OCI-LY3 (cell line): ENCODE data around the gene TMEM255B.

Experiments
- H2AFZ ChIP-seq: fragments of 200-600, 300-600 bp; shearing (Covaris generic); 2 replicates; pipeline ENCODE4 v1.6.0; 2014; ENCODE audit warnings: antibody characterized with exemption, low read depth, low read length
- H3K27ac ChIP-seq: fragments of 200-600, 300-600 bp; sonication (generic); 2 replicates; pipeline ENCODE4 v1.5.1; 2014; ENCODE audit warnings: mild to moderate bottlenecking, low read length, moderate library complexity, mixed read lengths
- H3K27me3 ChIP-seq: fragments of 200-600, 300-600 bp; sonication (generic); 2 replicates; pipeline ENCODE4 v1.6.1; 2014; ENCODE audit warnings: low read depth, low read length, mixed read lengths
- H3K36me3 ChIP-seq: fragments of 200-600, 300-600 bp; sonication (generic); replicated peaks from 2 replicates; pipeline ENCODE3; 2014; ENCODE audit warnings: low read depth, low read length, mixed read lengths
- H3K4me1 ChIP-seq: fragments of 300-600, 200-600 bp; sonication (generic); 2 replicates; pipeline ENCODE4 v1.6.1; 2014; ENCODE audit warnings: low read length, mixed read lengths
- H3K4me2 ChIP-seq: fragments of 200-600, 300-600 bp; sonication (generic); 2 replicates; pipeline ENCODE4 v1.6.1; 2014; ENCODE audit warnings: low read length, mixed read lengths
- H3K4me3 ChIP-seq: fragments of 300-600, 200-600 bp; sonication (generic); 2 replicates; pipeline ENCODE4 v1.5.1; 2014; ENCODE audit warnings: antibody characterized with exemption, mild to moderate bottlenecking, low read length, moderate library complexity
- H3K79me2 ChIP-seq: fragments of 300-600, 200-600 bp; shearing (Covaris generic); 2 replicates; pipeline ENCODE4 v1.6.1; 2014; ENCODE audit warnings: mild to moderate bottlenecking, low read length, mixed read lengths
- H3K9ac ChIP-seq: fragments of 300-600, 200-600 bp; shearing (Covaris generic); 2 replicates; pipeline ENCODE4 v1.6.0; 2014; ENCODE audit warnings: mild to moderate bottlenecking, low read length, moderate library complexity
- H3K9me3 ChIP-seq: fragments of 200-600, 300-600 bp; shearing (Covaris generic); 2 replicates; pipeline ENCODE4 v1.6.1; 2014; ENCODE audit warnings: low read length, mixed read lengths; ENCODE audit not compliant: insufficient read depth
- H4K20me1 ChIP-seq: fragments of 200-600, 300-600 bp; sonication (generic); 2 replicates; pipeline ENCODE4 v1.6.1; 2016; ENCODE audit warnings: low read length, mixed read lengths; ENCODE audit not compliant: insufficient read depth
- EZH2phosphoT487 ChIP-seq: fragments of 200-600 bp; shearing (Covaris generic); IDR thresholded peaks from 2 replicates; pipeline ENCODE4 v1.6.1; 2018; ENCODE audit warnings: antibody characterized with exemption, mixed run types, low read depth
- TF ChIP-seq, protein P1 (sequence below): fragments of 200-600, 300-600 bp; sonication (generic); IDR thresholded peaks from 2 replicates; pipeline ENCODE4 v1.5.1; 2014; ENCODE audit warnings: antibody characterized with exemption, low read length, low read depth

The TMEM255B gene

DNA sequence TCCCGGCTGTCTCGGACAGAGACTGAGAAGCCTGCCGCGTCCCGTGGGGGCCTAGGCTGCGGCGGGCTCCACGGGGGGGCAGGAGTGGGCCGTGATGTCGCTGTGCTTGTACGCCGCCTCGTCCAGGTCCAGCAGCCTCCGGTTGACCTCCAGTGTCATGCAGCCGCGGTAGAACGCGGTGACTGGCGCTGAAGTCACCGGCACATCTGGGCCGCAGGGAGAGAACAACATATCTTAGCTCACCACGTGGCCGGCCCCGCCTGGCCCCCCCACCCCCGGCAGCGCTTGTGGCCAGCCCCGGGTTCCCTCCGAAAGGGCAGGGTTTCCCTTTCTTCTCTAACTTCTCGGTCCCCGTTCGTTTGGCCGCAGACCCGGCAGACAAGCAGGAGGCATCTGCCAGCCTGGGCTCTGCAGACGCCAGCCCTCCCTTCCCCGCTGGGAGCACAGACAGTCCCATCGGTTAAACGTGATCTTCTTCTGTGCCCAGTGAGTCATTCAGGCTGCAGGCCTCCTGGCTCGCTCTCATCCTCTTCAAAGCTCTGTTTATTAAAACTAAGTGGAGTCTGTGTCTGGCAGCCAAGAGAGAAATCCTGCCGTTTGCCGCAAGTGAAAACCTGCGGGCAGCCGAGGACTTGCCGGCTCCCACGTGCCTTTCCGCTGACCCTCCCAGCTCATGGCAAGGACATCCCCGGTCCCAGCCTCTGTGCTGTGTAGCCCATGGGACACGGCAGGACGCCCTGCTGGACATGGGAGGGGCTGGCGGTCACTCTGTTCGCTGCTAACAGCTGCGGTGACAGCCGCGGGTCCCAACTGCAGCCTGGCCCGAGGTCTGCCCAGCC lies 62.0 kb downstream of the TMEM255B start:
- no peak overlapping the region for H2AFZ ChIP-seq
- H3K79me2 ChIP-seq = peaks cover 82% of the 10 kb centered on the region

DNA sequence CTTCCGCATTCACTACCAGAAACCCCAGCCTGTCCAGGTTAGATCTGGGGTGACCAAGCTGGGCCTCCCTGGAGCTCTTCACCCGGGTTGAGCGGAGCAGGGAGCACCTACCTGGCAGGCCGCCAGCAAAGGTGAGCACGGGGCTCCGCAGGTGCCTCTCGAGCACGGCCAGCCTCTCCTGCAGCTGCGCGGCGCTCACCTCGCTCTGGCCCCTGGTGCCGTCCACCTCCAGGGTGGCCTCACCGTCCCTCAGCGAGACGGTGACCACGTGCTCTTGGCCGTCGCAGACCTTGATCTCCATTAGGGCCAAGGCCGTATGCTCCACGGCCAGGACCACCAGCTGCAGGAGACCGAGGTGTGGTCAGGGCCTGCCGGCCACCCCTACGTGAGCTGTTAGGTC lies 62.8 kb downstream of the TMEM255B start:
- Histone ChIP-seq H3K27me3 (no peaks in the 10 kb centered on the region), H4K20me1 (peaks cover 65% of the 10 kb centered on the region), H3K9ac (no peak overlapping the region), H3K9me3 (no peaks in the 10 kb centered on the region), H3K4me2 (no peak overlapping the region), H3K4me3 (no peak overlapping the region), H3K36me3 (peaks cover 58% of the 10 kb centered on the region), H3K79me2 (peaks cover 74% of the 10 kb centered on the region), H3K27ac (no peak overlapping the region), H2AFZ (no peak overlapping the region), H3K4me1 (peaks cover under 1% of the 10 kb centered on the region)
- no peak for TF ChIP-seq EZH2phosphoT487
- TF ChIP-seq, protein P1, sequence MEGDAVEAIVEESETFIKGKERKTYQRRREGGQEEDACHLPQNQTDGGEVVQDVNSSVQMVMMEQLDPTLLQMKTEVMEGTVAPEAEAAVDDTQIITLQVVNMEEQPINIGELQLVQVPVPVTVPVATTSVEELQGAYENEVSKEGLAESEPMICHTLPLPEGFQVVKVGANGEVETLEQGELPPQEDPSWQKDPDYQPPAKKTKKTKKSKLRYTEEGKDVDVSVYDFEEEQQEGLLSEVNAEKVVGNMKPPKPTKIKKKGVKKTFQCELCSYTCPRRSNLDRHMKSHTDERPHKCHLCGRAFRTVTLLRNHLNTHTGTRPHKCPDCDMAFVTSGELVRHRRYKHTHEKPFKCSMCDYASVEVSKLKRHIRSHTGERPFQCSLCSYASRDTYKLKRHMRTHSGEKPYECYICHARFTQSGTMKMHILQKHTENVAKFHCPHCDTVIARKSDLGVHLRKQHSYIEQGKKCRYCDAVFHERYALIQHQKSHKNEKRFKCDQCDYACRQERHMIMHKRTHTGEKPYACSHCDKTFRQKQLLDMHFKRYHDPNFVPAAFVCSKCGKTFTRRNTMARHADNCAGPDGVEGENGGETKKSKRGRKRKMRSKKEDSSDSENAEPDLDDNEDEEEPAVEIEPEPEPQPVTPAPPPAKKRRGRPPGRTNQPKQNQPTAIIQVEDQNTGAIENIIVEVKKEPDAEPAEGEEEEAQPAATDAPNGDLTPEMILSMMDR = no peak

More for the DNA sequence above, 62.0 kb downstream of the TMEM255B start:
- H3K36me3 ChIP-seq = peaks cover 62% of the 10 kb centered on the region
- no peaks in the 10 kb centered on the region for H3K27me3 ChIP-seq
- H3K27ac ChIP-seq = no peak overlapping the region
- H3K9ac ChIP-seq = no peak overlapping the region
- no peak overlapping the region for H3K4me3 ChIP-seq
- no peaks in the 10 kb centered on the region for H3K9me3 ChIP-seq
- H4K20me1 ChIP-seq = peaks cover 68% of the 10 kb centered on the region
- TF ChIP-seq, protein P1 = no peak
- TF ChIP-seq EZH2phosphoT487 = no peak
- peaks cover 4% of the 10 kb centered on the region for H3K4me1 ChIP-seq
- no peak overlapping the region for H3K4me2 ChIP-seq

DNA sequence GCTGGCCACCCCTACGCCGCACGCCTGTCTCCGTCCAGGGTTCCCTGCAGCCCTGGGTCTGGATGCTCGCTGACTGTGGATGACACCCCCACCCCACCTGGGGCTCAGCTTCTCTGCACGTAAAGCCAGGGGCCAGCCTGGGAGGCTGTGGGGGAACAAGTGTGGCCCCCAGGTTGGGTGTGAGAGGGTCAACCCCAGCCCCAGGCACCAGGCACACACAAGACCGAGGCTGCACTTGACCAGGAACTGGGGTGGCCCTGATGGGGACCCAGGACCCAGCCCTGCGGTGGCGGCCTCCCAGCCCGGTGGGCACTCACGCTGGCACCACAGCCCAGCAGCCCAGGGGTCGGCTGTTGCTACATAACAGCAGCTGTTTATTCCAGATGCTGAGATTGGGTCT lies 63.2 kb downstream of the TMEM255B start:
- peaks cover 65% of the 10 kb centered on the region for H4K20me1 ChIP-seq
- H3K27ac ChIP-seq = no peak overlapping the region
- no peak for TF ChIP-seq EZH2phosphoT487
- TF ChIP-seq, protein P1 = no peak
- H2AFZ ChIP-seq = no peak overlapping the region
- no peak overlapping the region for H3K4me3 ChIP-seq
- H3K9ac ChIP-seq = no peak overlapping the region
- H3K9me3 ChIP-seq = no peaks in the 10 kb centered on the region
- no peaks in the 10 kb centered on the region for H3K27me3 ChIP-seq
- H3K4me2 ChIP-seq = no peak overlapping the region
- H3K4me1 ChIP-seq = no peaks in the 10 kb centered on the region
- peaks cover 70% of the 10 kb centered on the region for H3K79me2 ChIP-seq
- H3K36me3 ChIP-seq = peaks cover 62% of the 10 kb centered on the region

DNA sequence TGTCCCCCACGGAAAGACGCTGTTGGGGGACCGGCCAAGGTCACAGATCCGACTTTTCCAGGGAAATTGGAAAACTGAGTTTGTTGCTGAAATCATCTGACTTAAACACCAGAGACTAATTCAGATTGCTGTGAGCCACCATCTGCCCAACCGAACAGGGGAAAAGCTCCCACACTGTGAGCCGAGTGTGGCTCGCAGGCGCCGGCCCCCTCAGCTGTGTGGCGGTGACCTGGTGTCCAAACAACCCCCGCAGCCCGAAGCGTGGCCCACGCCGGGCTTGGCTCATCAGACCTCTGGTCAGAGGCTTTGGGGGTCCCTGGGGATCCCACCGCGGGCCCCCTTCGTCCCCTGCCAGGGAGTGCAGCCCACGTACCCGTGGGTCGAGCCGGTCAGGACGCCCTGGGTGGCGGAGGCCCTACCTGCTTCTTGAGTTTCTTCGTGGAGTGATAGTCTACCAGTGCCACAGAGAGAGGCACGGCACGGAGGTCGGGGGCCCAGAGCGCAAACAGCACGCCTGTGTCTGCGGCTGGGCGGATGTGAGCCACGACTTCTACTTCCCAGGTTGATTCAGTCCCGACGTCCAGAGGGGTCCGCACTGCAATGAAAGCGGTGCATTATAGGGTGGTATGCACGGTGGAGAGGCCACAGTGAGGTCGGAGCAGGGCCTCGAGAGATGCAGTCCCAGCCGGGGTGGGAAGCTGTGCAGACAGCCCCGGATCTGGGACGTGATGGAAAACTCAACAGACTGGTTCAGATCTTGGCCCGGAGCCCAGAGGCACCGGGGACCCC lies 64.1 kb downstream of the TMEM255B start:
- H3K27me3 ChIP-seq = no peaks in the 10 kb centered on the region
- no peak overlapping the region for H3K4me3 ChIP-seq
- H3K9me3 ChIP-seq = no peaks in the 10 kb centered on the region
- H2AFZ ChIP-seq = no peak overlapping the region
- H3K27ac ChIP-seq = no peak overlapping the region
- H3K4me1 ChIP-seq = no peaks in the 10 kb centered on the region
- H3K4me2 ChIP-seq = no peak overlapping the region
- TF ChIP-seq EZH2phosphoT487 = no peak
- TF ChIP-seq, protein P1 = no peak
- H3K9ac ChIP-seq = no peak overlapping the region
- H3K36me3 ChIP-seq = peaks cover 60% of the 10 kb centered on the region
- H4K20me1 ChIP-seq = peaks cover 56% of the 10 kb centered on the region
- H3K79me2 ChIP-seq = peaks cover 61% of the 10 kb centered on the region
